ENCODE results near the gene CTSS. TPM values are rescaled to one million over a fixed set of nuclear protein-coding genes. Genes with fewer than 3 reads are reported as not detected.

Gene CTSS
- total and polyA plus RNA-seq, 9 donors, result 11.1 to 20.0 (median 13.5) TPM

DNA sequence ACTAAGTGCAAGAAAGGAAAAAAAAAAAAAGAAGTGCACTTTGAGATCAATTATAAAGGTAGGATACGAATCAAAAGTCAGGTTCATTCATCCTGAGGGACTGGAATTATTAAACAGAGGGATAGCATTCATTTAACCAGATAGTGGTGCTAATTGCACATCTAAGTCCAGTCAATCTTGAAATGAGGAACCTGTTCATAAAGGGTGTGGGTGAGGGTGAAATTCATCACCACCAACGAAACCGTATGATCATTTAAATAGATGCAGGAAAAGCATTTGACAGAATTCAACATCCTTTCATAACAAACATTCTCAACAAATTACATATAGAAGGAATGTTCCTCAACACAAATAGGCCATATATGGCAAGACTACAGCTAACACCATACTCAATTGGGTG is 5.6 kb downstream of the CTSS start:
- Histone ChIP-seq H3K9me3 (replicated peaks; ENCODE audit: control insufficient read depth, low read depth, low read length) (peaks cover 2% of the 10 kb centered on the region), H3K36me3 (ENCODE audit: control insufficient read depth, insufficient read depth, low read length) (no peaks in the 10 kb centered on the region)

DNA sequence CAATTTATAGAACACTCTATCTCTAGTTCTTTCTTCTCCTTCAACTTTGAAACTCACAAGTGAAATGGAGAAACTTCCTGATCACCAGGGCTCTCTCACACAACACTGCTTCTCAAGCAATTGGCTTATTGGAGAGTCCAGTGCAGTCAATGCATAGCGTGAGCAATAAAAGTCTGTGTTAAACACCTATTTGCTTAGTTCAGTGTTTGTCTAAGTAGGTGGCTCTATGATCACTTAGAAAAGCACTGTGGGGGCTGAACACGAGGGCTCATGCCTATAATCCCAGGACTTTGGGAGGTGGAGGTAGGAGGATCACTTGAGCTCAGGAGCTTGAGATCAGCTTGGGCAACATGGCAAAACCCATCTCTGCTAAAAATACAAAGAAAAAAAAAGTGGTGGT is 12.2 kb downstream of the CTSS start:
- no peaks in the 10 kb centered on the region for H3K4me1 ChIP-seq (ENCODE audit: control insufficient read depth, insufficient read depth, low read length)
- WGBS (ENCODE audit: insufficient coverage), result 86% methylated on average over 1 of the region's 2 CpGs
- no peak overlapping the region for H3K4me3 ChIP-seq (ENCODE audit: low read length)
- DNase-seq, result no peak
- H3K9me3 ChIP-seq (replicated peaks; ENCODE audit: control insufficient read depth, low read depth, low read length), result no peaks in the 10 kb centered on the region
- H3K36me3 ChIP-seq (ENCODE audit: control insufficient read depth, insufficient read depth, low read length), result no peaks in the 10 kb centered on the region
- H3K27me3 ChIP-seq (ENCODE audit: control insufficient read depth, insufficient read depth, low read length), result no peaks in the 10 kb centered on the region
- no peak overlapping the region for H3K27ac ChIP-seq (ENCODE audit: low read length)

More for the DNA sequence above, 5.6 kb downstream of the CTSS start:
- Histone ChIP-seq H3K27ac (ENCODE audit: low read length) (no peak overlapping the region), H3K4me1 (ENCODE audit: control insufficient read depth, insufficient read depth, low read length) (peaks cover 3% of the 10 kb centered on the region), H3K4me3 (ENCODE audit: low read length) (no peak overlapping the region), H3K27me3 (ENCODE audit: control insufficient read depth, insufficient read depth, low read length) (no peaks in the 10 kb centered on the region)
- no CpG with 5 or more reads among the region's 3 CpGs for WGBS (ENCODE audit: insufficient coverage)
- DNase-seq, result no peak

DNA sequence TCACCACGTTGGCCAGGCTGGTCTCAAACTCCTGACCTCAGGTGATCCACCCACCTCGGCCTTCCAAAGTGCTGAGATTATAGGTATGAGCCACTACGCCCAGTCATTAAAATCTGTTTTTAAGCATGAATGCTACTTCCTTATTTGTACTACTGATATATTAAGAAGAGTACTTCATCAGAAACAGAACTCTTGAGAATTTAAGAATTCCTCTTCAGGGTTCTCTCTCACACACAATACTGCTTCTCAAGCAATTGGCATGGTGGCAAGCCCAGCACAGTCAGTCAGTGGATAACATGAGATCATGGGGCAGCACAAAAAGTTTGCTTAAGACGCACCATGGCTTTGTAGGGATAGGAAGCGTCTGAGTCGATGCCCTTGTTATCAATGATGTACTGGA is 14.1 kb downstream of the CTSS start:
- Histone ChIP-seq H3K9me3 (replicated peaks; ENCODE audit: control insufficient read depth, low read depth, low read length) (no peaks in the 10 kb centered on the region), H3K36me3 (ENCODE audit: control insufficient read depth, insufficient read depth, low read length) (no peaks in the 10 kb centered on the region), H3K27ac (ENCODE audit: low read length) (no peak overlapping the region), H3K4me1 (ENCODE audit: control insufficient read depth, insufficient read depth, low read length) (no peaks in the 10 kb centered on the region), H3K4me3 (ENCODE audit: low read length) (no peak overlapping the region), H3K27me3 (ENCODE audit: control insufficient read depth, insufficient read depth, low read length) (no peaks in the 10 kb centered on the region)
- DNase-seq, result no peak
- 100% methylated on average over 3 of the region's 6 CpGs for WGBS (ENCODE audit: insufficient coverage)

DNA sequence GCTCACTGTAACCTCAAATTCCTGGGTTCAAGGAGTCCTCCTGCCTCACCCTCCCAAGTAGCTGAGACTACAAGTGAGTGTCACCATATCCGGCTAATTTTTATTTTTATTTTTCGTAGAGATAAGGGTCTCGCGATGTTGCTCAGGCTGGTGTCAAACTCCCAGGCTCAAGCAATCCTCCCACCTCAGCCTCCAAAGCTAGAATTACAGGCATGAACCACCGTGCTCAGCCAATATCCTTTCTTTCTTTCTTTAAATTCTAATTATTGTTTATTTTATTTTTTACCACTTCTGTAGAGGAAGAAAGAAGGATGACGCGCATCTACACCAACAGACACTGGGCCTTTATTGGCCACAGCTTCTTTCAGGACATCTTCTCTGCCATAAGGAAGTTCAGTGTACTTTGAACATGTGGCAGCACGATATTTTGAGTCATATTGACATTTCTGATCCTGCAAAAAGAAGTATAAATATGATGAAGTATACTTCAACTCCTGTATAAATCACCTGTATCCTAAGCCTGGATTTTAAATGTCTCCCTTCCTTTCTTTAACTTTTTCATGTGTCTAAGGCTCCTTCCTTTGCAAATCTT is 15.8 kb downstream of the CTSS start:
- no CpG with 5 or more reads among the region's 8 CpGs for WGBS (ENCODE audit: insufficient coverage)
- no peak for DNase-seq
- Histone ChIP-seq H3K36me3 (ENCODE audit: control insufficient read depth, insufficient read depth, low read length) (no peaks in the 10 kb centered on the region), H3K9me3 (replicated peaks; ENCODE audit: control insufficient read depth, low read depth, low read length) (no peaks in the 10 kb centered on the region), H3K4me3 (ENCODE audit: low read length) (no peak overlapping the region), H3K4me1 (ENCODE audit: control insufficient read depth, insufficient read depth, low read length) (no peaks in the 10 kb centered on the region), H3K27me3 (ENCODE audit: control insufficient read depth, insufficient read depth, low read length) (no peaks in the 10 kb centered on the region), H3K27ac (ENCODE audit: low read length) (no peak overlapping the region)

DNA sequence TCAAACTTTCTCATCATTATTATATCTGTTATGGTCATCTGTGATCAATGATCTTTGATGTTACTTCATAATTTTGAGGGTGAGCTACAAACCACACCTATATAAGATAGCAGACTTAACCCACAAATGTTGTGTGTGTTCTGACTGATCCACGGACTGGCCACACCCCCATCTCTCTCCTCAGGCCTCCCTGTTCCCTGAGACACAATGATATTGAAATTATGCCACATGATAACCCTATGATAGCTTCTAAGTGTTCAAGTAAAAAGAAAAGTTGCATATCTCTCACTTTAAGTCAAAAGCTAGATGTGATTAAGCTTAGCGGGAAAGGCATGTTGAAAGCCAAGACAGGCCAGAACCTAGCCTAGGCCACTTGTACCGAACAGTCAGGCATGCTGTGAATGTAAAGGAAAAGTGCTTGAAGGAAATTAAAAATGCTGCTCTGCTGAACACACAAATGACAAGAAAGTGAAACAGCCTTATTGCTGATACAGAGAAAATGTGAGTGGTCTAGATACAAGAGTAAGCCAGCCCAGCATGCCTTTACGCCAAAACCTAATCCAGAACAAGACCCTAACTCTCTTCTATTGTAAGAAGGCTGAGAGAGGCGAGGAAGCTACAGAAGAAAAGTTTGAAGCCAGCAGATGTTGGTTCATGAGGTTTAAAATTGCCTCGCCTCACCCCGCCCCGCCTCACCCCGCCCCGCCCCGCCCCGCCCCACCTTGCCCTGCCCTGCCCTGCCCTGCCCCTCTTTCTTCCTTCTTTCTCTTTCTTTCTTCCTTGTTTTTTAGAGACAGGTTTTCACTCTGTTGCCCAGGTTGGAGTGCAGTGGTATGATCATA is 16.5 kb downstream of the CTSS start:
- no peaks in the 10 kb centered on the region for H3K9me3 ChIP-seq (replicated peaks; ENCODE audit: control insufficient read depth, low read depth, low read length)
- DNase-seq, result no peak
- H3K4me1 ChIP-seq (ENCODE audit: control insufficient read depth, insufficient read depth, low read length), result no peaks in the 10 kb centered on the region
- H3K27me3 ChIP-seq (ENCODE audit: control insufficient read depth, insufficient read depth, low read length), result no peaks in the 10 kb centered on the region
- WGBS (ENCODE audit: insufficient coverage), result 84% methylated on average over 2 of the region's 12 CpGs
- no peak overlapping the region for H3K4me3 ChIP-seq (ENCODE audit: low read length)
- H3K27ac ChIP-seq (ENCODE audit: low read length), result no peak overlapping the region
- H3K36me3 ChIP-seq (ENCODE audit: control insufficient read depth, insufficient read depth, low read length), result no peaks in the 10 kb centered on the region

DNA sequence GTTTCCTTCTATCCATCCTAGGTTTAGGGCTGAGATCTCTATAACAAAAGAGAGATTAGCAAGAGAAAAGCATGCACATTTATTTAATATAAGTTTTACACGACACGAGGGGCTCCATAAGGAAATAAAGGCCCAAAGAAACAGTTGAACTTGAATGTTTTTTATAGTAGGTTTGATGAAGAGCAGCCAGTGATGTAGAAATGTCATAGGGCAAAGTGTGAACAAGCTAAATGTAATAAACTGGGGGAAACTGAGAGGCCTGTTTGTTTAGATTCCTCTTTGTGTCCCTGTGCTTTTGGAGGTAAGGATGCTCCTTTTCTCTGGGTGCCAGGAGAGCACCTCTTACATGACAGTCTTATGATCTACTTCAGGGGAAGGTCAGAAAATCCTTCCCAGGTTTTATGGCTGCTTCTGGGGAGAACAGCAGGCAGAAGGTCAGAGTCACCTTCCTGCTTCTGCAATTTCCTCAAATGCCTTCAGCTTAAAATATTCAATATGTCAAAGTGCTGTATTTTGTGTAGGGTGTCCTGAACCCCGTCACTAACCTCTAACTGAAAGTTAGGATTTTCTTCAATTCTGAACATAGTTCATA is 35.4 kb downstream of the CTSS start:
- no peak for DNase-seq
- Histone ChIP-seq H3K4me1 (ENCODE audit: control insufficient read depth, insufficient read depth, low read length) (no peaks in the 10 kb centered on the region), H3K27me3 (ENCODE audit: control insufficient read depth, insufficient read depth, low read length) (no peaks in the 10 kb centered on the region), H3K4me3 (ENCODE audit: low read length) (no peak overlapping the region), H3K9me3 (replicated peaks; ENCODE audit: control insufficient read depth, low read depth, low read length) (no peaks in the 10 kb centered on the region), H3K36me3 (ENCODE audit: control insufficient read depth, insufficient read depth, low read length) (no peaks in the 10 kb centered on the region), H3K27ac (ENCODE audit: low read length) (no peak overlapping the region)
- 54% methylated on average over 2 of the region's 3 CpGs for WGBS (ENCODE audit: insufficient coverage)

DNA sequence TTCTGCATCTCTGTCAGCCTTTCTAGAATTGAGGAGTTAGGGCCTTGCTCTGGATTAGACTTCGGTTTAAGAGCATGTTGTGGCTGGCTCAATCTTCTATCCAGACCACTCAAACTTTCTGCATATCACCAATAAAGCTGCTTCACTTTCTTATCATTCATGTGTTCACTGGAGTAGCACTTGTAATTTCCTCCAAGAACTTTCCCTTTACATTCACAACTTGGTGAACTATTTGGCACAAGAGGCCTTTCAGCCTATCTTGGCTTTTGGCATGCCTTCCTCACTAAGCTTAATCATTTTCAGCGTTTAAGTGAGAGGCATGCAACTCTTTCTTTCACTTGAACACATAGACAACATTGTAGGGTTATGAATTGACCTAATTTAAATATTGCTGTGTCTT is 41.2 kb downstream of the CTSS start:
- Histone ChIP-seq H3K4me3 (ENCODE audit: low read length) (no peak overlapping the region), H3K36me3 (ENCODE audit: control insufficient read depth, insufficient read depth, low read length) (no peaks in the 10 kb centered on the region), H3K27me3 (ENCODE audit: control insufficient read depth, insufficient read depth, low read length) (no peaks in the 10 kb centered on the region), H3K27ac (ENCODE audit: low read length) (no peak overlapping the region), H3K9me3 (replicated peaks; ENCODE audit: control insufficient read depth, low read depth, low read length) (peaks cover 5% of the 10 kb centered on the region), H3K4me1 (ENCODE audit: control insufficient read depth, insufficient read depth, low read length) (no peaks in the 10 kb centered on the region)
- 70% methylated on average over 1 of the region's 2 CpGs for WGBS (ENCODE audit: insufficient coverage)
- no peak for DNase-seq

DNA sequence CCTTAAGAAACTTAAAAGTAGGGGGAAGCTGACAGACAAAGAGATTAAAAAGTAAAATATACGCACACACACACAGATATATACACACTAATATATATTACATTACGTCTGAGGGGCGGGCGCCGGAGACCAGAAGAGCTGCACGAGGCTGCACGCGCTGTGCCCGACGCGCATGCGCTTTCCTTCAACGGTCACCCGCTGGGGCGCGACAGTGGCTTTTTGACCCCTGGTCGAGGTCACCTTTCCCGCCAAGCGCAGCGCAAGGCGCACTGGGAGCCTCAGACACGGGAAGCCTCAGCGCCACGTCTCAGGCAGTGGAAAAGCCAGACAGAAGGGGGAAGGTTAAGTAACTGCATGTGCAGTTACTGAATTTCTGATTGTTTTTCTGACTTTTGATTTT is 44.9 kb downstream of the CTSS start, which contains the start of gene HORMAD1:
Gene HORMAD1 (minus strand): TSS at position 193 of the 400 bp plus-strand sequence. CDS start 1,390 bp downstream, outside the sequence.
- DNase-seq, result no peak
- Histone ChIP-seq H3K27ac (ENCODE audit: low read length) (no peak within 1 kb of the TSS), H3K36me3 (ENCODE audit: control insufficient read depth, insufficient read depth, low read length) (no peaks in the 10 kb centered on the region), H3K4me3 (ENCODE audit: low read length) (no peak within 1 kb of the TSS), H3K9me3 (replicated peaks; ENCODE audit: control insufficient read depth, low read depth, low read length) (peaks cover 5% of the 10 kb centered on the region), H3K27me3 (ENCODE audit: control insufficient read depth, insufficient read depth, low read length) (no peaks in the 10 kb centered on the region), H3K4me1 (ENCODE audit: control insufficient read depth, insufficient read depth, low read length) (no peaks in the 10 kb centered on the region)
- 95% methylated on average over 16 of the region's 24 CpGs for WGBS (ENCODE audit: insufficient coverage)

DNA sequence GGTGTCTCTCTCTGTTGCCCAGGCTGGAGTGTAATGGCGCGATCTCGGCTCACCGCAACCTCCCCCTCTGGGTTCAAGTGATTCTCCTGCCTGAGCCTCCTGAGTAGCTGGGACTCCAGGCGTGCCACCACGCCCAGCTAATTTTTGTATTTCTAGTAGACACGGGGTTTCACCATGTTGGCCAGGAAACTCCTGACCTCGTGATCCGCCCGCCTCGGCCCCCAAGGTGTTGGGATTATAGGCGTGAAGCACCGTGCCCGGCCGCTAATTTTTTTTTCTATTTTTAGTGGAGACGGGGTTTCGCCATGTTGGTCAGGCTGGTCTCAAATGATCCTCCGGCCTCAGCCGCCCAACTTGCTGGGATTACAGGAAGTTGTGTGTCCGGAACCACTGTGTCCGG is 45.5 kb downstream of the CTSS start:
- no peak overlapping the region for H3K4me3 ChIP-seq (ENCODE audit: low read length)
- no peaks in the 10 kb centered on the region for H3K36me3 ChIP-seq (ENCODE audit: control insufficient read depth, insufficient read depth, low read length)
- no peak overlapping the region for H3K27ac ChIP-seq (ENCODE audit: low read length)
- H3K27me3 ChIP-seq (ENCODE audit: control insufficient read depth, insufficient read depth, low read length), result no peaks in the 10 kb centered on the region
- no peak for DNase-seq
- H3K9me3 ChIP-seq (replicated peaks; ENCODE audit: control insufficient read depth, low read depth, low read length), result peaks cover 5% of the 10 kb centered on the region
- 97% methylated on average over 19 of the region's 21 CpGs for WGBS (ENCODE audit: insufficient coverage)
- H3K4me1 ChIP-seq (ENCODE audit: control insufficient read depth, insufficient read depth, low read length), result no peaks in the 10 kb centered on the region

DNA sequence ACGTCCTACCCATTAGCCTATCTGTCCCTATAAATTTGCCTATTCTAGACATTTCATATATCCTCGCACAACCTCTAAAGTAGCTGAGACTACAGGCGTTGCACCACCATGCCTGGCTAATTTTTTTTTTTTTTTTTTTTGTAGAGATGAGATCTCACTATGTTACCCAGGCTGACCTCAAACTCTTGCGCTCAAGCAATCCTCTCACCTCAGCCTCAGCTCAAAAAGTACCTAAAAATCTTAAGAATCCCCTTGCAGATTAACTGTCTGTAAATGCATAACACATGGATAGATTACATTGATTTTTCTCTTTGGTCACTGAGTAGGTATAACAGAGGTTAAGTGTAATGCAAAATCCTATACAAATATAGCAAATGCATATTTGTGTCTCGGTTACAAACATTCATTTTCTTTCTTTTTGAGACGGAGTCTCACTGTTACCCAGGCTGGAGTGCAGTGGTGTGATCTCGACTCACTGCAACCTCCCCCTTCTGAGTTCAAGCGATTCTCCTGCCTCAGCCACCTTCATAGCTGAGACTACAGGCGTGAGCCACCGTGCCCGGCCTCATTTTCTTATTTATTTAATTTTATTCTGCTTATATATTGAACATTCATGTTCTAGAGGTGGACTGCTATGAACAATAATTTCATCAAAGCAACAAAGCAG is 47.2 kb downstream of the CTSS start:
- Histone ChIP-seq H3K27ac (ENCODE audit: low read length) (no peak overlapping the region), H3K4me1 (ENCODE audit: control insufficient read depth, insufficient read depth, low read length) (no peaks in the 10 kb centered on the region), H3K4me3 (ENCODE audit: low read length) (no peak overlapping the region), H3K36me3 (ENCODE audit: control insufficient read depth, insufficient read depth, low read length) (no peaks in the 10 kb centered on the region), H3K9me3 (replicated peaks; ENCODE audit: control insufficient read depth, low read depth, low read length) (peaks cover 2% of the 10 kb centered on the region), H3K27me3 (ENCODE audit: control insufficient read depth, insufficient read depth, low read length) (no peaks in the 10 kb centered on the region)
- WGBS (ENCODE audit: insufficient coverage), result 86% methylated on average over 3 of the region's 11 CpGs
- no peak for DNase-seq

Measured in muscle of leg (tissue), 11 donors.